Keratinocyte (primary cell): ENCODE data around the gene SHFL. TPM values are rescaled to one million over a fixed set of nuclear protein-coding genes. Genes with fewer than 3 reads are reported as not detected.

Source experiments
- DNase-seq: peaks from one replicate; pipeline ENCODE4 v3.0.0-alpha.2; 2011; ENCODE audit warnings: low read depth, missing footprints, low spot score
- FAIRE-seq: peaks from 2 replicates; lab custom pipeline; 2011; peaks lifted over from hg19 to GRCh38; lab: Jason Lieb, UNC
- H2AFZ ChIP-seq: 2 replicates; pipeline ENCODE4 v1.6.0; 2012; ENCODE audit warnings: low read length, control low read depth, inconsistent platforms; ENCODE audit not compliant: control insufficient read depth
- H3K27ac ChIP-seq: 2 replicates; pipeline ENCODE4 v1.5.1; 2011; ENCODE audit warnings: low read length; ENCODE audit not compliant: control insufficient read depth, insufficient read depth
- H3K27me3 ChIP-seq: 3 replicates; pipeline ENCODE4 v1.6.0; 2011; ENCODE audit warnings: low read length; ENCODE audit not compliant: control insufficient read depth, insufficient read depth; ENCODE audit errors: extremely low read depth
- H3K36me3 ChIP-seq, 2 experiments: 2 replicates in 1 of 2; 3 replicates in 1 of 2; pipeline ENCODE4 v1.5.1; 2011; ENCODE audit warnings: low read length in 2 of 2, mild to moderate bottlenecking in 1 of 2; ENCODE audit not compliant: control insufficient read depth in 2 of 2, insufficient read depth in 2 of 2; ENCODE audit errors: extremely low read depth in 1 of 2
- H3K4me1 ChIP-seq: 3 replicates; pipeline ENCODE4 v1.5.1; 2011; ENCODE audit warnings: low read length; ENCODE audit not compliant: control insufficient read depth, insufficient read depth; ENCODE audit errors: extremely low read depth
- H3K4me2 ChIP-seq: 3 replicates; pipeline ENCODE4 v1.6.0; 2011; ENCODE audit warnings: low read depth, low read length; ENCODE audit not compliant: control insufficient read depth, insufficient read depth; ENCODE audit errors: extremely low read depth
- H3K4me3 ChIP-seq, 3 experiments: fragments of 200-600 bp in 1 of 3; sonication (generic) in 1 of 3; 2 replicates in 2 of 3; 3 replicates in 1 of 3; pipeline ENCODE4 v1.5.1; 2011 to 2016; ENCODE audit warnings: low read length in 3 of 3, mild to moderate bottlenecking in 3 of 3, control low read depth in 2 of 3, inconsistent platforms in 1 of 3, low read depth in 1 of 3, mixed read lengths in 1 of 3, mixed run types in 1 of 3, moderate library complexity in 1 of 3; ENCODE audit not compliant: control insufficient read depth in 2 of 3, insufficient read depth in 2 of 3; ENCODE audit errors: extremely low read depth in 1 of 3
- H3K79me2 ChIP-seq: 2 replicates; pipeline ENCODE4 v1.6.0; 2012; ENCODE audit warnings: low read length; ENCODE audit not compliant: control insufficient read depth, insufficient read depth
- H3K9ac ChIP-seq: 3 replicates; pipeline ENCODE4 v1.6.0; 2011; ENCODE audit warnings: low read length; ENCODE audit not compliant: control insufficient read depth, insufficient read depth; ENCODE audit errors: extremely low read depth
- H3K9me1 ChIP-seq: 3 replicates; pipeline ENCODE4 v1.6.0; 2011; ENCODE audit warnings: low read length; ENCODE audit not compliant: control insufficient read depth, insufficient read depth; ENCODE audit errors: extremely low read depth
- H3K9me3 ChIP-seq: 2 replicates; pipeline ENCODE4 v1.5.1; 2012; ENCODE audit warnings: low read depth, low read length; ENCODE audit not compliant: control insufficient read depth
- H4K20me1 ChIP-seq: 3 replicates; pipeline ENCODE4 v1.6.0; 2011; ENCODE audit warnings: low read length; ENCODE audit not compliant: control insufficient read depth, insufficient read depth; ENCODE audit errors: extremely low read depth
- EZH2 ChIP-seq: IDR thresholded peaks from one replicate; pipeline ENCODE4 v1.6.1; 2012; ENCODE audit warnings: inconsistent platforms, mild to moderate bottlenecking, low read length, moderate library complexity
- dilution Hi-C: fragments of 300-500 bp; cut with MboI; formaldehyde crosslinking; loops from one replicate; pipeline ENCODE4 v1.7.0; 2020; ENCODE audit warnings: low sequenced_read_pairs; ENCODE audit not compliant: extremely low pct_ligation_motif_present
- polyA plus RNA-seq, 5 experiments: library from polyadenylated mRNA; depleted of rRNA in 3 of 5; stranded (reverse) in 3 of 5; stranded (forward) in 1 of 5; unstranded in 1 of 5; fragments of >200 nt; gene quantifications; 1 replicate in 1 of 5; 2 replicates in 3 of 5; 3 replicates in 1 of 5; pipeline versions ENCODE4 v1.2.1 to v1.2.3, GENCODE V29; 2011 to 2012; ENCODE audit warnings: missing spikeins in 2 of 5, low read depth in 1 of 5, low replicate concordance in 1 of 5
- TF ChIP-seq, protein P1 (sequence below), 3 experiments: IDR thresholded peaks in 1 of 3; conservative IDR thresholded peaks in 1 of 3; optimal IDR thresholded peaks in 1 of 3; 2 replicates in 2 of 3; 3 replicates in 1 of 3; pipeline versions ENCODE3 to v1.5.1; 2011; ENCODE audit warnings: low read length in 3 of 3, mild to moderate bottlenecking in 3 of 3, moderate library complexity in 2 of 3, control low read depth in 1 of 3, inconsistent platforms in 1 of 3; ENCODE audit not compliant: insufficient read depth in 2 of 3; ENCODE audit errors: extremely low read depth in 1 of 3

Gene SHFL
- polyA plus RNA-seq, 1 donor (not counting 4 experiments of a cell fraction or from before 2014, with no cell fraction given), result 36.4 TPM

DNA sequence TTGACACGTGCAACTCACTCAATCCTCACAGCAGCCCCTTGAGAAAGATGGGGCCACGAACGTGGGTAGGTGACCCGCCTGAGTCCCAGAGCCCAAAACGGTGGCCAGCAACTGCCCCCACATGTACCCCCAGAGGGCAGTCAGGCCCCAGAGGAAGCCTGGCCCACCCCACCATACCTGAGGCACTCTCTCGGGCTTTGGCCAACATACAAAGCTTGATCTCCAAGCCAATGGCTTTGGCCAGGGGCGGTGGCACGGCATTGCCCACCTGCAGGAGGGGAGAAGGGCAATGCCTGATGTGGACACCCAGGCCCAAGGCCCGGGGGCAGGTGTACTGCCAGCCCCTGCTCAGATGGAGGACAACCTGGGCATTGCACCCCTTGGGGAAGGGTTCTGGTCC lies 47.9 kb downstream of the SHFL start:
- TF ChIP-seq, protein P1, sequence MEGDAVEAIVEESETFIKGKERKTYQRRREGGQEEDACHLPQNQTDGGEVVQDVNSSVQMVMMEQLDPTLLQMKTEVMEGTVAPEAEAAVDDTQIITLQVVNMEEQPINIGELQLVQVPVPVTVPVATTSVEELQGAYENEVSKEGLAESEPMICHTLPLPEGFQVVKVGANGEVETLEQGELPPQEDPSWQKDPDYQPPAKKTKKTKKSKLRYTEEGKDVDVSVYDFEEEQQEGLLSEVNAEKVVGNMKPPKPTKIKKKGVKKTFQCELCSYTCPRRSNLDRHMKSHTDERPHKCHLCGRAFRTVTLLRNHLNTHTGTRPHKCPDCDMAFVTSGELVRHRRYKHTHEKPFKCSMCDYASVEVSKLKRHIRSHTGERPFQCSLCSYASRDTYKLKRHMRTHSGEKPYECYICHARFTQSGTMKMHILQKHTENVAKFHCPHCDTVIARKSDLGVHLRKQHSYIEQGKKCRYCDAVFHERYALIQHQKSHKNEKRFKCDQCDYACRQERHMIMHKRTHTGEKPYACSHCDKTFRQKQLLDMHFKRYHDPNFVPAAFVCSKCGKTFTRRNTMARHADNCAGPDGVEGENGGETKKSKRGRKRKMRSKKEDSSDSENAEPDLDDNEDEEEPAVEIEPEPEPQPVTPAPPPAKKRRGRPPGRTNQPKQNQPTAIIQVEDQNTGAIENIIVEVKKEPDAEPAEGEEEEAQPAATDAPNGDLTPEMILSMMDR (optimal IDR thresholded peaks at IDR 0.05 in 1 of 3, IDR thresholded peaks at IDR 0.05 in 1 of 3, conservative IDR thresholded peaks at IDR 0.05 in 1 of 3; ENCODE audit: extremely low read depth in 1 of 3, insufficient read depth in 2 of 3, low read length in 3 of 3), result no peak
- no peak for TF ChIP-seq EZH2
- DNase-seq (no peak), FAIRE-seq (no peak)
- H2AFZ ChIP-seq, result no peak overlapping the region
- H3K9me3 ChIP-seq, result no peaks in the 10 kb centered on the region
- no peaks in the 10 kb centered on the region for H3K79me2 ChIP-seq
- H3K4me3 ChIP-seq, result no peak overlapping the region
- no peaks in the 10 kb centered on the region for H3K4me1 ChIP-seq
- H3K4me2 ChIP-seq, result no peak overlapping the region
- dilution Hi-C loops, result no loop called here
- H3K27ac ChIP-seq, result no peak overlapping the region
- no peaks in the 10 kb centered on the region for H3K27me3 ChIP-seq
- H4K20me1 ChIP-seq, result no peaks in the 10 kb centered on the region
- H3K9me1 ChIP-seq, result no peaks in the 10 kb centered on the region
- H3K9ac ChIP-seq, result no peak overlapping the region
- H3K36me3 ChIP-seq, result peaks cover 26 to 27% of the 10 kb centered on the region in 2 experiments

DNA sequence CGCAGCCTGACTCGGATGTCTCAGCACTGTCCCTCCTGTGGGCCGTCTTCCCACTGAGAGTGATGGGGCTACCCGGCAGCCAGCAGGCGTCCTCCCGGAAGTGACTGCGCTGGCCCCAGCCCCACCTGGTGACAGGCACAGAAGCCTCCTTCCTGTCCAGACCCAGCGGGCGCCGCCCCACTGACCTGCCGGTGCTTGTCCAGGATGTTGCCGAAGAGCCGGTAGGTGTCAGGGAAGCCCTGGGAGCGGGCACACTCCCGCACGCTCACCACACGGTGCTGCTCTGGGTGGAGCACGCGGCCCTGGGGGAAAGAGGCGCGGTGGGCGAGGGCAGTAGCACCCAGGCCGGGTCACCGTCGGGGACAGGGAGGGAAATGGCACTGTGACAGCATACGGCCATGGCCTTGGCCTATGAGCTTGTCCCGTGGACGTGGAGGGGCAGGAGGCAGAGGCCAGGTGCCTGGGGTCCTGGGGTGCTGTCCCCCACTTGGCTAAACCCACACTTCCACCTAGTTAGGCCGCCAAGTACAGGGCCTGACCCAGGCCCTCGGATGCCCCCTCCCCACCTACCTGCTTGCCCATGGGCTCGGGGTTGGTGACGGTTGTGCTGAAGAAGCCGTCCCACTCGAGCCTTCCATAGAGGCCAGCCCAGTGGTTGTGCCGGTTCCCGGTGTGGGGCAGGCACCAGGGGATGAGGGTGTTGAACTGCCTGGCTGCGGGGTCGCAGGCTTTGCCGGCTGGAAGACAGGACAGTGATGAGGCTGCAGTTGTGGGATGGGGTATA lies 49.6 kb downstream of the SHFL start:
- H3K9me3 ChIP-seq, result no peaks in the 10 kb centered on the region
- FAIRE-seq, result no peak
- TF ChIP-seq, protein P1 (optimal IDR thresholded peaks at IDR 0.05 in 1 of 3, IDR thresholded peaks at IDR 0.05 in 1 of 3, conservative IDR thresholded peaks at IDR 0.05 in 1 of 3; ENCODE audit: extremely low read depth in 1 of 3, insufficient read depth in 2 of 3, low read length in 3 of 3), result peak in 2 of 3 experiments; percentile 3 to 6
- no peak for TF ChIP-seq EZH2
- H3K27me3 ChIP-seq, result no peaks in the 10 kb centered on the region
- H3K79me2 ChIP-seq, result no peaks in the 10 kb centered on the region
- H3K4me1 ChIP-seq, result no peaks in the 10 kb centered on the region
- DNase-seq, result no peak
- H3K27ac ChIP-seq, result no peak overlapping the region
- H4K20me1 ChIP-seq, result no peaks in the 10 kb centered on the region
- H2AFZ ChIP-seq, result no peak overlapping the region
- peaks cover 34 to 41% of the 10 kb centered on the region in 2 experiments for H3K36me3 ChIP-seq
- no peak overlapping the region for H3K4me2 ChIP-seq
- H3K9me1 ChIP-seq, result no peaks in the 10 kb centered on the region
- H3K4me3 ChIP-seq, result no peak overlapping the region
- dilution Hi-C loops, result no loop called here
- H3K9ac ChIP-seq, result no peak overlapping the region
